D721Med (cell line): ENCODE data around the gene F7.
"Not testable (repeated sequence)": the region's sequence is repeated elsewhere in the genome, so short reads cannot be mapped to it uniquely, and the experiment has no call there.

Source experiments
- DNase-seq: peaks from one replicate; pipeline ENCODE4 v3.0.0; 2011; ENCODE audit warnings: low spot score; ENCODE audit not compliant: insufficient read length
- FAIRE-seq: peaks from 2 replicates; lab custom pipeline; 2011; peaks lifted over from hg19 to GRCh38; lab: Jason Lieb, UNC
- CTCF ChIP-seq: IDR thresholded peaks from 2 replicates; pipeline ENCODE4 v1.5.1; 2012; ENCODE audit warnings: mild to moderate bottlenecking, control low read depth; ENCODE audit not compliant: insufficient read depth; ENCODE audit errors: missing control alignments

The F7 gene

DNA sequence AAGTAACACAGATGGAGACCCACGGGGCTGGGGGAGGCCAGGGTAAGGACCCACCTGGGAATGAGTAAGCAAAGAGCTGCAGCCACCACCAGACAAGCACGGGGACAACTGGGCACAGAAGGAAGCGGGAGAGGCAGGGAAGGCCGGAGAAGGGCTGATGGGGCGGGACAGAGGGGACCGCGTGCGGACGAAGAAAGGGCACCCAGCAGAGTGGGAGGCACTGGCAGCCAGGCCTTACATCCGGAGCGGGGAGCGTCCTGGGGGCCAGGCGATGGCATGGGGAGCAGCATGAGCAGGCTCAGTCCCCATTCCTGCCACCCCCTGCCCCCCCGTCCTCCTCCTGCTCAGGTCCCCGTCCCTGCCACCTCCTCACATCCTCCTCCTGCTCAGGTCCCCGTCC, 55.8 kb downstream of the F7 start:
- TF ChIP-seq CTCF, result no peak
- FAIRE-seq (no peak), DNase-seq (no peak)

- not testable (repeated sequence) for DNase-seq, FAIRE-seq
These were observed 56.4 kb downstream of the F7 start for GRCh38 chr13:113161975-113162374.

DNA sequence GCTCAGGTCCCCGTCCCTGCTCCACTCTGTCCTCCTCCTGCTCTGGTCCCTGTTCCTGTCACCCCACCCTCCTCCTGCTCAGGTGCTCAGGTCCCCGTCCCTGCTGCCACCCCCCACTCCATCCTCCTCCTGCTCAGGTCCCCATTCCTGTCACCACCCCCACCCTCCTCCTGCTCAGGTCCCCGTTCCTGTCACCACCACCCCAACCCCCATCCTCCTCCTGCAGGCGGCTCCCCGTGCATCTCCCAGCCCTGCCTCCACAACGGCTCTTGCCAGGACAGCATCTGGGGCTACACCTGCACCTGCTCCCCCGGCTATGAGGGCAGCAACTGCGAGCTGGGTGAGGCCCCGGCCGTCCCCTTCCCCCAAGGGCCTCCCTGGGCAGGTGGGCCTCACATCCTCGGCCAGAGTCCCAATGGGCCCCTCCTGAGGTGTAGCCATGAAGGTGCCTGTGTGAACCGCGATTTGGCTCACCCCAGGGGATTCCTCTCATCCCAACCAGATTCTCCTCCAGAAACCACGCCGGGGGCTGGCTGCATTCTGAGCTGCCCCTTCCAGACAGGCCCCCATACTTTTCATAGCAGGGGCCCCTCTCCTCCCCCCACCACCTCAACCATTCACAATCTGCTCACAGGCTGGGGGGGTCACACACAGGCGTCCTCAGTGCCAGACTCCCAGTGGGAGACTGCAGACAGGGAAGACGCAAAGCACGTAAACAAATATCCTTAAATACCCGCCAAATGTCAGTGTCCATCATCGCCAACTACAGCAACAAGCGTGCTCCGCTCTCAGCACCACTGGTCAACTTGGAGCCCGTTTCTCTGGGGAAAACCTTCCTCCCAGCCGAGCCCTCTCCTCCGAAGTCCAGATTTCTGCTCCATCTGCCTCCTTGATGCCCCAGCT, 57.4 kb downstream of the F7 start:
- DNase-seq, result no peak
- TF ChIP-seq CTCF, result no peak
- no peak for FAIRE-seq

DNA sequence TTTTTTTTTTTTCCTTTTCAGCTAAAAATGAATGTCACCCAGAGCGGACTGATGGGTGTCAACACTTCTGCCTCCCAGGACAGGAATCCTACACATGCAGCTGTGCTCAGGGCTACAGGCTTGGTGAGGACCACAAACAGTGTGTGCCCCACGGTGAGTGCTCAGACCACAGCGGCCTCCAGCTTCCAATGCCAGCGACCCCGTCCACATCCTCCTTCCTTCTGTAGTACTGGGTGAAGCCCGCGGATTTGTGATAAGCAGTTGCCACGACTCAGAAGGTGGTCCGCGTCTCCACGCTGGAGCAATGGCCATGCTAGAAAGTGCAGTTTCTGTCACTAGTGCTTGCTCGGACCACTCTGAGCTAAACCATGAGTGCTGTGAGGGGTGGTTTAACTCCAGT, 58.9 kb downstream of the F7 start:
- TF ChIP-seq CTCF, result no peak
- no peak for FAIRE-seq
- DNase-seq, result no peak

DNA sequence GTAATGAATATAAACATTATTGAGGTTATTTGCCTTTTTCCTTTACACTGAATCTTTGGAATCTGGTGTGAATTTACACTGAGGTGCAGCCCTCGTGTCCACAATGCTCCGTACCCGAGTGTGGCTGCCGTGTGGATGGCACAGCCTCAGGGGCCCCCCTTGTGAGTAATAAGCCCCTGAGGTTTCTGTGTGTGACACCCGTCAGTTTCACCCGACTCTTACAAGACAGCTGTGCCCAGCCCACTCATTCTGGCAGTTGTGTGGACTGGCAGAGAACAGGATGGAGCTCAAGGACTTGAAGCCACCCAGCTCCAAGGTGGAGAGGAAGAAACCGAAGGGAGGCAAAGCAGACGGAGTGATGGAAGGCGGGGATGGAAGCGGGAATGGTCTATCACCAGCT, 60.7 kb downstream of the F7 start:
- no peak for TF ChIP-seq CTCF
- no peak for DNase-seq
- FAIRE-seq, result no peak

DNA sequence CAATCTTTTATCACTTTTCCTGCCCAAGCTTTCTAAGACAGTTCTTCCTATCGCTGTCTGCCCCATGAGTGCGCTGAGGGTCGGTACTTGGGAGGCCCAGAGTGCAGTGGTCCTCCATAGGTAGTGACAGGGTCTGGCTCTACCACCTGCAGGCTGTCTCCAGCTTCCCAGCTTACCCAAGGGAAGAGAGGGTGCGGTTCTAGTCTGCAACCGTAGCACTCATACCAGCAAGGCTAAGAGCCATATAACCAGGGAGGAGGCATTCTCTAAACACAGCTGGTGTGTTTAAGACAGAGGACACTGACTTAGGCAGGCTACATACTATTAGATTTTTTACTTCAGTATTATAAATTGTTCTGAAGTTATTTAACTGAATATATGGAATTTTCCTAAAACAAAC, 61.1 kb downstream of the F7 start:
- FAIRE-seq (no peak), DNase-seq (no peak)
- TF ChIP-seq CTCF, result no peak

DNA sequence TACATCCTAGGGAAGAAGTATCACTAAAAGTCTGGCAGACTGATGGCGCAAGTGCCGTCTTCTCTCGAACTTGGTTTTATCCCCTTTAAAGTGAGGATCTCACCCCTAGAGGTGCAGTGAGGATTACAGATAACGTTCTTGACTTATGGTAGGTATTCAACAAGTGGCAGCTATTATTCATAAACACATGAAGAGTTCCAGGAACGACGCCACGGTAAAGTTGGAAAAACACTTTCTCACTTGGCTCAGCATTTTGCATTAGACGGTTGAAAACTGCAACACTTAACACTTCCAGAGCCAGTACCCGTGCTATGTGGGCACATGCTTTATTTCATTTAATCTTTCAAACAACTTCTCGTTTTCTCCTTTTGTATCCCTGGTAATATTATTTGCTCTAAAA, 61.6 kb downstream of the F7 start:
- FAIRE-seq (no peak), DNase-seq (no peak)
- TF ChIP-seq CTCF, result no peak

DNA sequence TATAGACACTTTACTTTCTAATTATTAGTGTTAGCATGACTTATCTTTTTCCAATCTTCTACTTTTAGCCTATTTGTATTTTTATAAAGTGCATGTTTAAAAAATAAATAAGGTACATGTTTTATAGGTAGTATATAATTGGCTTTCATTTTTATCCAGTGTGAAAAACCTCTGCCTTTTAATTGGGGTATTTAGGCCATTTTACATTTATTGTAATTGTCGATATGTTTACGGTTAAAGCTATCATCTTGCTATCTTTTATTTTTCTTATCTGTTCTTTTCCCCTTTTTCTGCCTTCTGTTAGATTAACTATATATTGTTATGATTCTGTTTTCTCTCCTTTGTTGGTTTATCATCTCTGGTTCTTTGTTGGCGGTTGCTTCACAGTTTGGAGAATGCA, 62.0 kb downstream of the F7 start:
- no peak for DNase-seq
- FAIRE-seq, result no peak
- no peak for TF ChIP-seq CTCF
